C4-2B (cell line): Measurements from ENCODE around the gene MFAP2.

Source experiments
- H3K27ac ChIP-seq: fragments of 450-650 bp; 2 replicates; pipeline ENCODE4 v1.5.1; 2017
- CTCF ChIP-seq: fragments of 450-650 bp; conservative IDR thresholded peaks from 2 replicates; pipeline ENCODE4 v1.5.1; 2017; ENCODE audit warnings: mild to moderate bottlenecking
- ZFX ChIP-seq: fragments of 450-650 bp; IDR thresholded peaks from 2 replicates; pipeline ENCODE4 v1.6.1; 2017

Gene MFAP2

GRCh38 chr1:16979475-16980327 lies 719 bp downstream of the MFAP2 start:
- H3K27ac ChIP-seq = no peak overlapping the region
- TF ChIP-seq ZFX = no peak
- TF ChIP-seq CTCF = no peak

DNA sequence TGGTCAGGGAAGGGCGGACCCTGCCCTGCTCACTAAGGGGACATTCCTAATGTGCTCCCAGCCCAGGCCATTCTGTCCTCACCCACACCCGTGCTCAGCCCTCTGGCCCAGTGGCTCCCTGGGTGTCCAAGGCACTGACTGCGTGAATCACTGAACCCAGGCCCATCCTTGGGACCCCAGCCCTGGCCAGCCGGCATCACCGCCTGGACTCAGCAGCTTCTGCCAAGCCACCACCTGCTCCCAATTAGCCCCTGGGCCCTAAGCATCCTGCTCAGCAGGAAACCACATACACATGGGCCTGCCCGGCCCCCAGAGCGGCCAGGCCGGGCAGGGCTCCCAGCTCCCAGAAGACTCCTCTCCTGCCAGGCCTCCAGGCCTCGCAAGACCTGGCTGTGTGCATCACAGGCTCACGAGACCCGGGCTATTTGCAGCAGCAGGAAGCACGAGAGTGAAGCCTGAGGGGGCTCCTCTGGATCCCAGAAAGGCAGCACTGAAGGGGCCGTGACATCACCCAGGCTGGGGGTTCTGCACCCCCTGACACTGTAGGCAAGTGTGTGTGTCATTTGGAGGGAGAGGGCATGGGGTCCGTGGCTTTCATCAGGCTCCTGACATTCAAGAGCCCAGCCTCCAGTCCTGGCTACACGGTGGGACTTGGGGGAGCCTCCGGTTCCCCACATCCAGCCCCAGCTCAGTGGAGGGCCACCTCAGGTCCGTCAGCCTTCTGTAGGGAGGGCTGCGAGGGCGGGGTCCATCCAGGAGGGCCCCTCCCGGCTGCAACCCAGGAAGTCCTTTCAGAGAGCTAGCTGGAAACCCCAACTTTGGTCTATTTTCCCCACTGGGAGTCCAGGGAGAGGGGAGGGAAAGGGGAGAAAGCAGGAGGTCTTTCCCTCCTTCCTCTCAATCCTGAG lies 1.6 kb downstream of the MFAP2 start:
- H3K27ac ChIP-seq = no peak overlapping the region
- TF ChIP-seq ZFX (no peak), CTCF (no peak)

DNA sequence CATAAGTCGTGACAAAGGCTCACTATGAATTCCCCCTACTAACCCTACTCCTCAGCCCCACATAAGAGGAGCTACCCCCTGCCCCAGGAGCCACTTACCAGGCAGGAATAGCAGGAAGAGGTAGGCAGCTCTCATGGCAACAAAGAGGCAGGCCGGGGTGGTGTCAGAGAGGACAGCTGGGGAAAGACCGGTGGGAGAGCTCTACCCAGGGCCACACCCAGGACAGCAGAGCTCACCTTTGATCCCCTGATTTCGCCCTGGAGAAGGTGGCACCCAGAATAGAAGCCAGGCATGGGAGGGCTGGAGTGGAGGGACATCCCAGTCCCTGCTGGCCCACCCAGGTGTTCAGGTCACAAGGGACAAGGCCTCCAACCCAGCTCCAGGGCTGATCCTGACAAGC lies 2.3 kb downstream of the MFAP2 start:
- TF ChIP-seq ZFX (no peak), CTCF (no peak)
- H3K27ac ChIP-seq = no peak overlapping the region

- H3K27ac ChIP-seq = no peak overlapping the region
- TF ChIP-seq CTCF (no peak), ZFX (no peak)
Observed at GRCh38 chr1:16977377-16977776, 3.0 kb downstream of the MFAP2 start.

DNA sequence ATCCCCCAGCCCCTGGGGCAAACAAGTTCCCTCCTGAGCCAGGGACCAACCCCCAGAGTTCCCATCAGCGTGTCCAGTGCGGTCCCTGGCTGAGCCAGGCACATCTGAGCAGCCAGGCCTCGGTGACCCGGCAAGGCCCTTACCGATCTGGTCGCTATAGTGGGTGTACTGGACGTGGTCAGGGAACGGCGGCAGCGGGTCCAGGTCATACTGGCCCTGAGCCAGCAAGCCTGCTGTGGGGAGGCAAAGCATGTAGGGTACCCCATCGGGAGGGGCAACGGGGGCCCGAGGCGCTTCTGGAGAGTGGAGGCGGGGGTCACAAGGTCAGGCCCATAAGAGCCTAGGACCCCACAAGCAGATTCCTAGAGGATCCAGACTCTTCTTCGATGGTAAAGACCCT lies 3.5 kb downstream of the MFAP2 start:
- no peak for TF ChIP-seq ZFX
- no peak for TF ChIP-seq CTCF
- H3K27ac ChIP-seq = no peak overlapping the region

- H3K27ac ChIP-seq = no peak overlapping the region
- no peak for TF ChIP-seq ZFX
- no peak for TF ChIP-seq CTCF
Observed at GRCh38 chr1:16975838-16976237, 4.6 kb downstream of the MFAP2 start.

GRCh38 chr1:16975211-16975610 lies 5.2 kb downstream of the MFAP2 start:
- H3K27ac ChIP-seq = no peak overlapping the region
- no peak for TF ChIP-seq ZFX
- TF ChIP-seq CTCF = no peak
